NCI-H1092 (cell line): ENCODE results near the gene DOCK6.
"Not testable (repeated sequence)": the region's sequence is repeated elsewhere in the genome, so short reads cannot be mapped to it uniquely, and the experiment has no call there.

Experiments used
- DNase-seq: peaks from one replicate; lab custom pipeline; 2025; lab: John Stamatoyannopoulos, UW

Gene DOCK6

DNA sequence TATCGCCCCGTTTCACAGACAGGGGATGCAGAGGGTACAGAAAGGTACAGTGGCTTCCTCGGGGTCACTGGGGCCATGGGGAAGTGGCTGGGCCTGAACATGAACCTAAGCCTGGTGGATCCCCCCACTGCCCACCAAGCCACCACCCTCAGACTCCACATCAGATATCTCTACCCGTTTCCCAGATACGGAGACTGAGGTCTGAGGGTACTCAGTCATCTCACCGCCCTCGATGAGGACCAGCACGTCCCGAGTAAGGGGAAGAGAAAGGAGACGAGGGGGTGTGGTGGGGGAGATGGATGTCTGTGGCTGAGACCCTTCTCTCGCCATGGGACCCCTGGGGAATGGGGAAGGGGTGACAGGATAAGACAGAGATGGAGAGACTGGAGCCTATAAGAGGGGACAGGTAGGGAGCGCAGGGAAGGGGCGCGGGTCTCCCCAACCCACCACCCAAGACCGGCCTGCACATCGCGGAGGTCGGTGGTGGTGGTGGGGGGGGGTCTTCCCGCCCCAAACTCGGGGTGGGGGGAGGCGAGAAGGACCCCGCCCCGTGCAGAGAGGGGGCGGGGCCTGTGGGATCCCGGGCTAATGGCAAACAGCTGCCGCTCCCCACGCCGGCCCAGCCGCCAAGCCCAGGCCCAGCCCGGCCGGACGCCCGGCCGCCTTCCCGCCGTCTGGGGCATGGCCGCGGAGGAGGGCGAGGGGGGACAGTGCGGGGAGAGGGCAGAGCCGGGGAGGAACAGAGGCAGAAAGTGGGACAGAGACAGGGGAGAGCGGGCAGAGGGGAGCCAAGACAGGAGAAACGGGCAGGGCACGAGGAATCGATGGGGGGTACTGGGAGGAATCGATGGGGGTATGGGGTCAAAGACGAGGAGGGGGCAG lies 65.7 kb downstream of the DOCK6 start:
- DNase-seq, result no peak

- no peak for DNase-seq
These were observed 66.6 kb downstream of the DOCK6 start for GRCh38 chr19:11195681-11196080.

- DNase-seq, result no peak
These were observed 67.4 kb downstream of the DOCK6 start for GRCh38 chr19:11194656-11195558.

- no peak for DNase-seq
These were observed 68.2 kb downstream of the DOCK6 start for GRCh38 chr19:11194173-11194572.

GRCh38 chr19:11192957-11193939 lies 69.1 kb downstream of the DOCK6 start:
- no peak for DNase-seq

DNA sequence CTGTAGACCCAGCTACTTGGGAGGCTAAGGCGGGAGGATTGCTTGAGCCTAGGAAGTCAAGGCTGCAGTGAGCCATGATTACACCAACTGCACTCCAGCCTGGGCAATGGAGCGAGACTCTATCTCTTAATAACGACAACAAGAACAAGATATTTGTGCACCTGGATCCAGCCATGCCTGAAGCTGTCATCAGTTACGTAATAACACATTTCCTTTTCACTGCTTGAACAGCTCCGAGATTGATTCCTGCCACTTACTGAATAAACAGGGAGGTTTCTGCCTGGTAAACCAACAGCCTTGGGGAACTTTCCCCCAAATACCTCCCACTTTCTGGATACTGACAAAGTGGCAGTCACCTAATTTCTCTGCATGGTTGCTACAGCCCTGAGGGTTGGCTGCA lies 70.4 kb downstream of the DOCK6 start:
- no peak for DNase-seq

- no peak for DNase-seq
These were observed 71.0 kb downstream of the DOCK6 start for GRCh38 chr19:11191273-11191755.

DNA sequence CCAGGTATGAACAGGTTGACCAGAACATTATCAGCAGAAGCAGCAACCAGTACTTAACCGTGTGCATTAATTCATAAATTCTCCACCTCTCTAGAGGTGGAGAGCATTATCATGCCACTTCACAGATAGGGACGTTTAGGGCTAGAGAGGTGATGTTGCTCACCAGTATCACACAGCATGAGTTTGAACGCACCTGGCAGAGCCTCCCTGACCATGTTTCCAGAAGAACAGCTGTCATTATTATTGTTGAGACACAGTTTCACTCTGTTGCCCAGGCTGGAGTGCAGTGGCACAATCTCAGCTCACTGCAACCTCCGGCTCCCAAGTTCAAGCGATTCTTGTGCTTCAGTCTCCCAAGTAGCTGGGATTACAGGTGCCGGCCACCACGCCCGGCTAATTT lies 71.8 kb downstream of the DOCK6 start:
- DNase-seq, result no peak

GRCh38 chr19:11187441-11187840 lies 74.9 kb downstream of the DOCK6 start:
- DNase-seq, result no peak

DNA sequence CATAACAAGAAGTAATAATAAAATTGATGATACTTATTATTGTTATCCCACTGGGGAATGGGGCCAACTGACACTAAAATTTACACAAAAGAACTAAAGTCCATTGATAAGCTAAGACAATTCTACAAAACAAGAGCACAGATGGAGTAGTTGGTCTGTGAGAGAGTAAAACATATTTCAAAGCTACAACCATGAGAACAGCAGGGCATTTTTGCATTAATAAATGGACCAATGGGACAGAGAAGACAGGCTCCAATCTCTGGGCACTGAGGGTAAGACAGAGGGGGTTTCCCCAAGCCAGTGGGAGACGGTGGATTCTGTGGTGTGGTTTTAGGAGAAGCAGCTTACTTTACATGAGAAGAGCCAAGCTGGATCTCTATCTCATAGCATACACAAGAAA lies 79.3 kb downstream of the DOCK6 start:
- no peak for DNase-seq

DNA sequence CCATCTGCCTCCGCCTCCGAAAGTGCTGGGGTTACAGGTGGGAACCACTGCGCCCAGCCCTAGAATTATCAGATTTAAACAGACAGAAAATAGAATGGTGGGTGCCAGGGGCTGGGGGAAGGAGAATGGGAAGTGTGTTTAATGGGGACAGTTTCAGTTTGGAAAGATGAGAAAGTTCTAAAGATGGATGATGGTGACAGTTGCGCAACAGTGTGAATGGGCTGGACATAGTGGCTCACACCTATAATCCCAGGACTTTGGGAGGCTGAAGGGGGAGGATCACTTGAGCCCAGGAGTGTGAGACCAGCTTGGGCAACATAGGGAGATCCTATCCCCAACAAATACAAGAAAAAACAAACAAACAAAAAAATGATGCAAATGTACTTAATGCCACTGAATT lies 80.8 kb downstream of the DOCK6 start:
- no peak for DNase-seq

DNA sequence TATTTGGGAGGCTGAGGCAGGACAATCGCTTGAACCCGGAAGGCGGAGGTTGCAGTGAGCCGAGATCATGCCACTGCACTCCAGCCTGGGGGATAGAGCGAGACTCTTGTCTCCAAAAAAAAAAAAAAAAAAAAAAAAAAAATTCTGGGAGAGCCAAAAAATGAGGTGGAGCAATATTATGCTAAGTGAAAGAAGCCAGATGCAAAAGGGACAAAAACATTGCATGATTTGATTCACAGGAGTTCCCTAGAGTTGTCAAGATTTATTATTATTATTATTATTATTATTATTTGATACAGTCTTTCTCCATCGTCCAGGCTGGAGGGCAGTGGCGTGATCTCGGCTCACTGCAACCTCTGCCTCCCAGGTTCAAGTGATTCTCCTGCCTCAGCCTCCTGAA lies 81.3 kb downstream of the DOCK6 start:
- not testable (repeated sequence) for DNase-seq

GRCh38 chr19:11180346-11180745 lies 82.0 kb downstream of the DOCK6 start:
- no peak for DNase-seq

DNA sequence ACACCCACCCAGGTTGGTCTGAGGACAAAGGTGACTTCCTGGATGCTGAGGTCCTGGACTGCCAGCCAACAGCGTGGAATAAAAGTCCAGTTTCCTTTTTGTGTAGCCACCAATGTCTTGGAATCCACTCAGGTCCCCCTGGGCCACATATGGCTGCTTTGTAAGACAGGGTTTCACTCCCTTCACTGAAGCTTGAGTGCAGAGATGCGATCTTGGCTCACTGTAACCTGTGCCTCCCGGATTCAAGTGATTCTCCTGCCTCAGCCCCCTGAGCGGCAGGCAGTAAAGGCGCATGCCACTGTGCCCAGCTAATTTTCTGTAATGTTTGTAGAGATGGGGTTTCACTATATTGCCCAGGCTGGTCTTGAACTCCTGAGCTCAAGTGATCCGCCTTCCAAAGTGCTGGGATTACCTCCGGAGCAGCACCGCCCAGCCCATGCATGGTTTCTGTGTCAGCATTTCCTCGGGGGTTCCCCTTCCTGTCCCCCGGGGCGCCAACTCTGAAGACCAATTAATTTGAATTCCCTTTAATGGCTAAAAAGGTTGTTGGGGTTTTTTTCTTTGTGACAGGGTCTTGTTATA lies 82.5 kb downstream of the DOCK6 start:
- DNase-seq, result no peak

DNA sequence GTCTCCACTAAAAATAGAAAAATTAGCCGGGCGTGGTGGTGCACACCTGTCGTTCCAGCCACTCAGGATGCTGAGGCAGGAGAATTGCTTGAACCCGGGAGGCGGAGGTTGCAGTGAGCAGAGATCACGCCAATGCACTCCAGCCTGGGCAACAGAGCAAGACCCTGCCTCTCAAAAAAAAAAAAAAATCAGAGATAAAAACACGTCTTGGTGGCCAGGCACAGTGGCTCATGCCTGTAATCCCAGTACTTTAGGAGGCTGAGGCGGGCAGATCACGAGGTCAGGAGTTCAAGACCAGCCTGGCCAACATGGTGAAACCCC lies 83.2 kb downstream of the DOCK6 start:
- not testable (repeated sequence) for DNase-seq

GRCh38 chr19:11177592-11177991 lies 84.7 kb downstream of the DOCK6 start:
- DNase-seq, result no peak

GRCh38 chr19:11176466-11177193 lies 85.7 kb downstream of the DOCK6 start:
- DNase-seq, result no peak

DNA sequence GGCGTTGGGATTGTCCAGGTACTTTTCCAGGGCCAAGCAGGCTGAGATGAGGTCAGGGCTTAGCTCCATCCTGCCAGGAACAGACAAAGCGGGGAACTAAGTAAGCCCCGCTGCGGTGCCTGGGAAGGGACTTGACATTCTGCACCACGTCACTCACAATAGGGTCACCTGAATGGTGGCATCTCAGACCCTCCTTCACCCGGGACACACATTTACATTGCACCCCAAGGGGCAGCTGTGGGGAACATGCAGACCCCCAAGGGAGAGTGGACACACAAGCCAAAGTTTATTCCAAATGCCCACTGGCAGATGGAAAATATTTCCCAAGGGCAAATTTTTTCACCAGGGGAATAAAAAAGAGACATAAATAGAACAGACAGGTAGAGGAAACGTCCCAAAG lies 86.4 kb downstream of the DOCK6 start:
- DNase-seq, result no peak

DNA sequence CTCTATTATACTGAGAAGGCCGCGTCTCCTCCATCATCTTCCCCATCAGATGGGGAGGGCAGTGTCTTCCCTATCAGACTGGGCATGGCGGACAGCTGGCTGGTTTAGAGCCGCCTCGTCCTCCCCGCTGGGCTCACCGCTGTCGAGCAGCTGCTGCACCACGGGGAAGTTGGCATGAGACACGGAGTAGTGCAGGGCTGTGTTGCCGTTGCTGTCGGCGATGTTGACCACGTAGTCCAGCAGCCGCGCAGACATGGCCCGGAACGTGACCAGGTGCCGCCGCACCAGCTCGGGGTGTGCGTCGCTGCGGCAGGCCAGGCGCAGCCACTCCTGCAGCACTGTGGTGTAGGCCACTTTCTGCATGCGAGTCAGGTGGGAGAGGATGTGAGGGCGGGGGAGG lies 88.0 kb downstream of the DOCK6 start:
- DNase-seq, result peak; percentile 38

DNA sequence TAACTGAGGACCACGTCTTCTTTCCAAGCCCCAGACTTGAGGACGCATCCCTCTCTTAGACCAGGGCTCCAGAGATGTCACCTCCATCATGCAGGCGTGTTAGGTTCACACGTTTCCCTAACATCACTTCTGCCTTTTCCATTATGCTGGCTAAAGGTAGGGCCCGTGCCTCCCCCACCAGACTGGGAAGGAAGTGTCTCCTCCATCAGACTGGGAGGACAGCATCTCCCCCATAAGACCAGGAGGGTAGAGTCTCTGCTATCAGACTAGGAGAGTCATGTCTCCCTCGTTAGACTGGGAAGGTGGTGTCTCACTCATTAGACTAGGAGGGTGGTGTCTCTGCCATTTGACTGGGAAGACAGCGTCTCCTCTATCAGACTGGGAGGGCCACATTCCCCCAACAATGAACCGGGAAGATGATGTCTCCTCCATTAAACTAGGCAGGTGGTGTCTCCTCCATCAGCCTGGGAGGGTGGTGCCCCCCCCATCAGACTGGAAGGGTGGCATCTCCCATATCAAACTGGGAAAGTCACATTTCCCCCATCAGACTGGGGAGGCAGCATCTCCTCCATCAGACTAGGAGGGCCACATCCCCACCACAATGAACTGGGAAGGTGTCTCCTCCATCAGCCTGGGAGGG lies 88.7 kb downstream of the DOCK6 start:
- DNase-seq, result no peak
